H4 (cell line): Measurements from ENCODE around the gene EVA1A. TPM values are rescaled to one million over a fixed set of nuclear protein-coding genes. Genes with fewer than 3 reads are reported as not detected.
A peak's percentile ranks its signal among the peaks of the same experiment; 100 is the strongest.

ENCODE experiments used
- DNase-seq: peaks from one replicate; pipeline ENCODE4 v3.0.0-alpha.2; 2015; ENCODE audit warnings: low spot score
- total RNA-seq: library from RNA; depleted of rRNA; stranded (reverse); fragments of >200 nt; shearing (Covaris generic); gene quantifications from 2 replicates; pipeline ENCODE4 v1.2.3, GENCODE V29; 2014

The EVA1A gene
- total RNA-seq, 1 experiment from 2014 or later: 13.8 TPM

- DNase-seq: no peak
These were observed 19.3 kb downstream of the EVA1A start for GRCh38 chr2:75541430-75541829.

GRCh38 chr2:75540994-75541393, 19.7 kb downstream of the EVA1A start:
- DNase-seq: no peak

GRCh38 chr2:75539955-75540716, 20.6 kb downstream of the EVA1A start:
- DNase-seq: no peak

GRCh38 chr2:75538521-75539490, 21.9 kb downstream of the EVA1A start:
- DNase-seq: no peak

GRCh38 chr2:75537658-75538057, 23.1 kb downstream of the EVA1A start:
- no peak for DNase-seq

- no peak for DNase-seq
These were observed 27.6 kb downstream of the EVA1A start for GRCh38 chr2:75533135-75533534.

DNA sequence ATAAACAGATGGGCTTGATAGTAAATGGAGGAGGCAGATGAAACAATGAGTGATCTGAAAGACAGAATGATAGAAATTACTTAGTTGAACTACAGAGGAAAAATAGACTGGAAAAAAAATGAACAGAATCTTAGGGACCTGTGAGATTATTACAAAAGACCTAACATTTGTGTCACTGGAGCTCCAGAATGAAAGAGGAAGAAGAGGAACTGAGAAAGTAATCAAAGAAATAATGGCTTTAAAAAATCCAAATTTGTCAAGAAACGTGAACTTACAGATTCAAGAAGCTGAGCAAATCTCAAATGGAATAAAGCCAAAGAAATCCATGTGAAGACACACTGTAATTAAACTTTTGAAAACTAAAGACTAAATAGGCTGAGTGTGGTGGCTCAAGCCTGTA, 28.3 kb downstream of the EVA1A start:
- DNase-seq: no peak

- DNase-seq: peak; percentile 22
These were observed 32.3 kb downstream of the EVA1A start for GRCh38 chr2:75528221-75528977.

DNA sequence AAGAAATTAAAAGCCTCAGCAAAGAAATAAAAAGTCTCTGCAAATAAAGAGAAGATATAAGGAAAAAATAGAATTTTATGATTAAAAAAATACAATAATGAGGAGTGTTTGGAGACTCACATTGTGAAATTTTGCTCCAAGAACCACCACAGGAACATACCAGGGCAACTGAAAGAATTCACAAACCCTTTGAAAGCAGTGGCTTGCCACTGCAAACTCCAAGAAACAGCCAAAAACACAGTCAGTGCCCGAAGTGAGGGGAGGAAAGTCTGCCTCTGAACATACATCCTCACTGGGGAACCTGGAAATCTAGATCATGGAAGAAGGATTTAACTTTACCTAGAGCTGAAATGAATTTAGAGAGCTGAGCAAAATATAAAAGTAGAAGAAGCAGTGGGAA, 33.1 kb downstream of the EVA1A start:
- no peak for DNase-seq

DNA sequence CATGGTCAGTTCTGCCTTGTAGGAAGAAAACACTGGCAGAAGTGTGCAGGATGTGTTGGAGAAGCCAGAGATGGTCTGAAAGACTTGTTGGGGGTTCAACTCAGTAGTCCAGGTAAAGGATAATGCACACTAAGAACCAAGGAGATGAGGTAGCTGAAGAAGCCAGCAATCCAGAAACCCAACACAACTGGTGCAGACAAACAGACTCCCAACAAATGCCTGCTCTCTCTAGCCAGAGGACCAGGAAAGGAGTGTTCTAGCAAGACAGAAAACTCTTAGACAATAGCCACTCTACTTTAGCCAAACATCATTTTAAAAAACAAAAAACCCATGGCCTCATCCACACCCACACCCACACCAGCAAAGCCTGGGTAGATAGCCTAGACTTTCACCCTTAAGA, 33.9 kb downstream of the EVA1A start:
- DNase-seq: no peak

- DNase-seq: no peak
These were observed 35.1 kb downstream of the EVA1A start for GRCh38 chr2:75525434-75526310.

DNA sequence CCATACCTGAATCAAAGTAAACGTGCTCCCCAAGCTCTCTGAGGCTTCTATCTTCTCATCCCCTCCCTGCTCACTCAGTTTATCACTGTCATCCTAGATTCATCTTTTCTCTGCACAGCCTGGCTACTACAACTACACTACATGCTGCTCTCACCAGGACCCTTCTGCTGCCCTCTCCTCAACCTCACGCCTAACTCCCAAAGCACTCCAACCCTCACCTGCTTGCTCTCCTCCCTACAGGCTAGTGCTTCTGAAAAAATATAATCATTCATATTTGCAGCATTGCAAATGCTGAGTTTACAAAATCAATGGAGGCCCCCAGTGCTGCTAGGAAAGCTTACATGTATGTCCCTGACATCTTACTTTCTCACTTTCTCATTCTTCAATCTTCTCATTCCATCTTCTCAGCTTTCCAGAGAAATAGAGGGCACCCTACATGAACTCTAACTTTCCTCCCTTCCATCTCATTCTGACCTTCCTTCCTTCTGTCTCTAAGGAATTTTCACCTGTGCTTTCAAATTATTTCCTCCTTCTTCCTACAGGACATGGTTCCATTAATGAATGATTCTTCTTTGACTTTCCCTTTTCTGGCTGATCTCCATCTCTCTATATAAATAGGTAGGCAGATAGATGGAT, 36.3 kb downstream of the EVA1A start:
- no peak for DNase-seq

GRCh38 chr2:75523313-75524275, 37.1 kb downstream of the EVA1A start:
- DNase-seq: peak; percentile 50

GRCh38 chr2:75522543-75523312, 38.0 kb downstream of the EVA1A start:
- DNase-seq: no peak

DNA sequence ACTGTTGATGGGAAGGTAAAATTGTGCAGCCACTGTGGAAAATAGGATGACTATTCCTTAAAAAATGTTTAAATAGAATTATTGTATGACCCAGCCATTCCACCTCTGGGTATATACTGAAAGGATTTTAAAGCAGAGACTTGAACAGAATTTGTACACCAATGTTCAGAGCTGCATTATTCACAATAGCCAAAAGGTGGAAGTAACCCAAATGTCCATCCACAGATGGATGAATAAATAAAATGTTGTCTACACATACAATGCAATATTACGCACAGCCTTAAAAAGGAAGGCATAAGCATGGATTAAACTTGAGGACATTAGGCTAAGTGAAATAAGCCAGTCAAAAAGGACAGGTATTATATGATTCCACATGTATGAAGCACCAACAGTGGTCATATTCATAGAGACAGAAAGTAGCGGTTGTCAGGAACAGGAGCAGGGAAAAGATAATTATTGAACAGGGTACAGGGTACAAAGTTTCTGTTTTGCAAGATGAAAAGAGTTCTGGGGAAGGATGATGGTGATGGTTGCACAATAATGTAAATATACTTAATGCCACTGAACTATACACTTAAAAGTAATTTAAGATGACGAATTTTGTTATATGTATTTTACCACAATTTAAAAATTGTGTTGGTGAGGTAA, 39.4 kb downstream of the EVA1A start:
- no peak for DNase-seq

GRCh38 chr2:75519843-75520242, 40.9 kb downstream of the EVA1A start:
- no peak for DNase-seq

GRCh38 chr2:75518638-75519465, 41.9 kb downstream of the EVA1A start:
- no peak for DNase-seq
